HL-60 (cell line): ENCODE measurements around the gene OTOF.

Experiments
- CTCF ChIP-seq: IDR thresholded peaks from one replicate; pipeline ENCODE4 v1.5.1; 2011; ENCODE audit warnings: low read length, control low read depth, inconsistent platforms; ENCODE audit not compliant: insufficient read depth
- GABPA ChIP-seq: IDR thresholded peaks from 2 replicates; pipeline ENCODE4 v1.6.1; 2012; ENCODE audit warnings: low read depth
- POLR2AphosphoS5 ChIP-seq: IDR thresholded peaks from 2 replicates; pipeline ENCODE4 v1.6.1; 2012; ENCODE audit warnings: low read depth
- SPI1 ChIP-seq: IDR thresholded peaks from 2 replicates; pipeline ENCODE4 v1.6.1; 2012; ENCODE audit warnings: low read depth, mild to moderate bottlenecking, borderline replicate concordance

- TF ChIP-seq POLR2AphosphoS5 (no peak), CTCF (no peak), GABPA (no peak), SPI1 (no peak)
Measured at GRCh38 chr2:26451700-26452099, 26.2 kb downstream of the OTOF start.
